Measurements from ENCODE around the gene BIN1. TPM values are rescaled to one million over a fixed set of nuclear protein-coding genes. Genes with fewer than 3 reads are reported as not detected.
A peak's percentile ranks its signal among the peaks of the same experiment; 100 is the strongest.

Gene BIN1
- total RNA-seq, 1 experiment from 2014 or later, result 114 TPM

DNA sequence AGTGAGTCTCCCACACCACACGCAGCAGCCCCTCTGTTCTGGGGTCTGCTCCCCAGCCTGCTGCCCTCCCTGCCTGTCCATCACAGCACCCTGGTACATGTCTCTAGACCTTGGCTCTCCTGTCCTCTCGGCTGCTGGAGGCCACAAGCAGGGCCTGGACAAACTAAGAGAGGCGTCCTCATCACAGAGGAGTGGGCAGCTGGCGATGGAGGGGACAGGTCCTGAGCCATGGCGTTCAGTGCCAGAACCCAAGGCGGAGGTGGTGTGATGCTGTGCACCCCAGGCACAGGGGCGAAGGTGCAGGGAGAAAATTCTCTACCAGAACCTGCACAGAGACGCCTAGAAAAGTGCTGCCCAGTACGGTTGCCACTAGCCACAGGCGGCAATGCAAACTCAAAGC lies 47.4 kb downstream of the BIN1 start:
- no peak for DNase-seq (ENCODE audit: low spot score)

DNA sequence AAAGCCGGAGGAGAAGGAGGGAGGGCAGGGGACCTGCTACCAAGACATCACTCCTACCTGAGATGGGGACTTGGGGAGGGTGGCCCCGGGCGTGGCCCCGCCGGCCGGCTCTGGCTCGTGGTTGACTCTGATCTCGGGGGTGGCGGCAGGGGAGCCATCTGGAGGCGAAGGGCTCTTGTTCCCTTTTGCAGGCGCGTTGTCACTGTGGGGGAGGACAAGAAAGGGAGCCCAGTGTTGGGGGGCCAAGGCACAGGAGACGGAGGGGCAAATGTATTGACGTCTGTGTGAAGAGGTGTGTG lies 48.1 kb downstream of the BIN1 start:
- no peak for DNase-seq (ENCODE audit: low spot score)

DNA sequence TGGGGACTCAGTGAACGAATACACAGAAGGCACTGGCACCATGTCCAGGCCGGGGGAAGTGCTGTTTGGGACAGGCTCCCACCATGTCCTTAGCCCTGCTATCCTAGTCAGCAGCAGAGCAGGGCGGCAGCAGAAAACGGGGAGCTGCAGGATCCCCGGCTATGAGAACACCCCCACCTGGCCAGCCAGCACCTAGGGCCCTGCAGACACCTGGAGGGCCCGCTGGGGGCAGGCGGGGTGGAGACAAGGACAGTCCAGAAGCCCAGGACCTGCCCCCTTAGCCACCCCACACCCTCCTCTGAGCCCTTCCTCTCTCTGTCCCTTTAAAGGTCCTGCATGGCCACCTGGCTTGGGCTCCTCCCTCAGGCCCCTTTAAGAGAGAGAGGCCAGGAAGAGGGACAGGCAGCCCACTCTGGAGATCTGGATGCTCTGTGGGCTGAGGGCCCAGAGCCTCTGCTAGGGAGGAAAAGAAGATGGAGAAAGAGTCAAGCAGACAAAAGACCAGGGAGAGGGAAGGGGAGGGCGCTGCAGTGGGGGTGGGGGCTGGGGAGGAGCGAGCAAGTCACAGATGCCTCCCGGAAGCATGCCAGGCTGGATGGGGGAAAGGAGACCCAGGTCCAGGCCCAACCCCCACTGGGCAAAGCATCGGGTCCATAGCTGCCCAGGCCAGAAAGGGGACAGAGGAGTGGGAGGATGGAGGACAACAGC lies 48.6 kb downstream of the BIN1 start:
- DNase-seq (ENCODE audit: low spot score), result no peak

DNA sequence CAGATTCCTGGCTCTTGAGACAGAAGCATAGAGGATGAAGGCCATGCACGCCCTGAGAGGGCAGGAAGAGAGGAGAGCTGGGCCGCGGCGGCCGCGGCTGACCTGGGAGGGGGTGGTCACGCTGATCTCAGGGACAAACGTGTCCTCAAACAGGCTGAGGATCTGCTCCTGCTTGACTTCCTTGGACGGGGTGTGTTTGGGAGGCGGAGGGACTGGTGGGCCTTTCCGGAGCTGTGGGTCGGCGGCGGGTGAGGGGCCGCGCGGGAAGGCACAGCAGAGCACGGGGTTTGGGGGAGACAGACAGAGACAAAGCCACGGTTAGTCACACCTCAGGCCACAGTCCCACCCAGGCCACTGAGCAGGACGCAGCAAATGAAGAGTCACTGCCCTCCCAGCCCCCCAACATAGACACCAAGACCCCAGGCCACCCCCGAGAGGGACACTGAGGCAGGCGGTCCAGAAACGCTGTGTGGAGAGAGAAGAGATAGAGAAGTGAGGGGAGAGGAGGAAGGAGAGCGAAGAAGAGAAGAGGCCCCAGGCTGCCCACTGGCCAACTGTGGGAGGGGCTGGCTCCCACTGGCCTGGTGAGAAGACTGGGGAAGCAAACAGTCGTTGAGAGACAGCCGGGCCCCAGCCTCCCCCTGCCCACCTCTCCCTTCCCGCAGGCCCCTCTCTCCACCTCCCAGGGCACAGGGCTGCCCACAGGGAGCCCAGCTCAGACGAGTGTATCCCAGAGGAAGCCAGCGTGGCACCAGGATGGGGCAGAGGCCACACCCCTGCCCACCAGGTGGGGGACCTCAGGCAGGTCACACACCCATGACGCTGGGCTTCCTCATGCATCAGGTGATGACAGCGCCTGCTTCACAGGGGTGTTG lies 49.3 kb downstream of the BIN1 start:
- no peak for DNase-seq (ENCODE audit: low spot score)

DNA sequence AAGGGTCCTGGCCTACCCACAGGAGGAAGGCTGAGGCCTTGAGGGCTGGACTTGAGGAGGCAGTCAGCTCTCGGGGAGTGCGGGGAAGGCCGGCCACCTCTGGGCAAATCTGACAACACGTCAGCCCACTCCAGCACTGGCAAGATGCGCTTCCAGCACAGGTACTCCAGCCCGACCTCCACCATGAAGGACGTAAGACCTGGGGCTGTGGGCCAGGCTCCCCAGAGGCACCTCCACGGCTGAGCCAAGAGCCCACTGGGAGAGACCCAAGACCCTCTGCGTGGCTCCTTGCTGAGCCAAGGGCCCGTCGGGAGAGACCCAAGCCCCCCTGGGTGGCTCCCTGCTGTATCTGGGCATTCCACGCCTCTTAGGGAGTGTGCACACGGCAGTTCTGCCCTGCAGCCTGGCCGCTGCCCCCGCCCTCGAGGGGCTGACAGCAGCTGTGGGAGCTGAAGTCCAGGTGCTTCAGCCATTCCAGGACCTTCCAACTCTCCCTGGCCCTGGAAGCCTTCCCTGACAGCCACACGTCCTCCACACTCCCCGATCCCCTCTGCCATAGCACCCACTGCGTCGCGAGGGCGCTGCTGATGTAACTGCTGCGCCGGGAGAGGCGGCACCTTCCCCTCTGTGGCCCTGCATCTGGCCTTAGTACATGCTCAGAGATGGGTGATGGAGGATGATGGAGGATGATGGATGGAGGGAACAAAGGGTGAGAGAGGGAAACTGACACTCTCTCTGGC lies 50.2 kb downstream of the BIN1 start:
- DNase-seq (ENCODE audit: low spot score), result no peak

DNA sequence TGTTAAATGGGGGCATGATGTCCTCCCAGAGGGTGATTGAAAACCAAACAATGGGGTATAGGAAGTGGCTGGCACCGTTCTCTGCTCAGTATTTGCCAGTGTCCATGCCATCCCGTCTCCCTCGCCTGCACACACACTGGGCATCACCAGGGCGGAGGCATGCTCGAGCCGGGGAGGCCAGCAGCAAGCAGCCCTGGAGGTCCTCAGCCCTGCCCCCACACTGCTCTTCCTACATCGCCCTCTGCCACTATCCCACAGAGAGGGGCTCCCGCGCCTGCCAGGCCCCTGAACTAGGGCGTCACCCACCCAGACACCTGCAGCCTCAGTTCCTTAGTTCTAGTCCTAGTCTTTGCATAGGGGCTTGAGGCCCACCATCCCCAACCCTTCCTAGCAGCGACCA lies 50.9 kb downstream of the BIN1 start:
- no peak for DNase-seq (ENCODE audit: low spot score)

DNA sequence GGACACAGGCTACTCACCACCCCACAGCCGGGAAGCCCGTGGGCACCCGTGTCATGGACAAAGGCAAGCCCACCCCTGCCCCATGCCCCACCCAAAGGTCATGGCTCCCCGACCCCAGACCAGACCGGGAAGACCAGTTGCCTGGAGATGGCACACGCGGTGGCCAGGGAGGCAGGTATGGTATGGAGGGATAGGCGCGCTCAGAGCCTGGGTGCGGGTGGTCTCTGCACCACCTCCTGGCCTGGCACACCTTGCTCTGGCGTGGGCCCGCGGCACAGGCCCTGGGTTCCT lies 51.2 kb downstream of the BIN1 start:
- DNase-seq (ENCODE audit: low spot score), result no peak

DNA sequence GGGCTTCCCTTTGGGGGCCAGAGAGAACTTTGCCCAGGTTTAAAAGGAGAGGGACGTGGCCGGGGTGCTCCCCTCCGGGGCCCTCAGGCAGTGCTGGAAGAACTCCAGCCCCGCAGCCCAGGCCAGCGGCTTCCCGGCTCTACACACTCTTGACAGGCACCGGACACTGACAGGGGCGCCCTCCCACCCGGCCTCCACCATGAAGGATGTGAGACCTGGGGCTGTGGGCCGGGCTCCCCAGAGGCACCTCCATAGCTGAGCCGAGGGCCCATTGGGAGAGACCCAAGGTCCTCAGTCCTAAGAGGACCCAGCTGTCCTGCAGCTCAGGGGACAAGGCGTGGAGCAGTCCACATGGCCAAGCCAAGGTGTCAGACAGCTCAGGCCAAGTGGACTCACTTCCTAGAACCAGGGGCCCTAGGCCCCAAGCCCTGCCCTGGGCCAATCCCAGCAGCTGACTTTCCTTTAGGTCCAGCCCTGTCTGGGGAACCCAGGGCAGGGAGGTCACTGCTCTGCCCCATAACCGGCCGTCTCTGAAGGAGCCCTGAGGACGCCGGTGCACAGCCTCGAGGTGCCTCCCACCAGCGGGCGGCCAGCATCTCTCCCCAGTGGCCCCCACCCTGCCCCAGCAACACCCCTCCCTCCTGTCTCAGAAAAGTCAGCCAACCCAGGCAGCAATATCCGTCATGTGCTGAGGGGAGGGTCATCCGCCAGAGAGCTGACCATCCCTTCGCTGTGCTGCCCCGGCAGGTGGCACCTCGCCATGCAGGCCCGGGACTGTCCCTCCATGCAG lies 51.8 kb downstream of the BIN1 start:
- DNase-seq (ENCODE audit: low spot score), result no peak

DNA sequence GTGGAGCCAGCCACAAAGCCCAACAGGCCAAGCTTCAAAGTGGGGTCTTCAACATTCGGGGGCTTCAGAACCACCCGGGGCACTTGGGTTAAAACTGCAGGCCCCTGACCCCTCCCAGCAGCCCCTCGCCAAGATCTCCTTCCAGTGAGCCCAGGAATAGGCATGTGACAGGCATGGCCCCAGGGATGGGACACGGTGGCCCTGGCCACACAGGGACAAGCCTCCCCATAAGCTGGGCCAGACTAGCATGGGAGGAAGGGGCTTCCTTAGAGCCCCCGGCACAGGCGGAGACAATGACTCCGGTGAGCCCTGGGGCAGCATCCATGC lies 52.4 kb downstream of the BIN1 start:
- DNase-seq (ENCODE audit: low spot score), result no peak

DNA sequence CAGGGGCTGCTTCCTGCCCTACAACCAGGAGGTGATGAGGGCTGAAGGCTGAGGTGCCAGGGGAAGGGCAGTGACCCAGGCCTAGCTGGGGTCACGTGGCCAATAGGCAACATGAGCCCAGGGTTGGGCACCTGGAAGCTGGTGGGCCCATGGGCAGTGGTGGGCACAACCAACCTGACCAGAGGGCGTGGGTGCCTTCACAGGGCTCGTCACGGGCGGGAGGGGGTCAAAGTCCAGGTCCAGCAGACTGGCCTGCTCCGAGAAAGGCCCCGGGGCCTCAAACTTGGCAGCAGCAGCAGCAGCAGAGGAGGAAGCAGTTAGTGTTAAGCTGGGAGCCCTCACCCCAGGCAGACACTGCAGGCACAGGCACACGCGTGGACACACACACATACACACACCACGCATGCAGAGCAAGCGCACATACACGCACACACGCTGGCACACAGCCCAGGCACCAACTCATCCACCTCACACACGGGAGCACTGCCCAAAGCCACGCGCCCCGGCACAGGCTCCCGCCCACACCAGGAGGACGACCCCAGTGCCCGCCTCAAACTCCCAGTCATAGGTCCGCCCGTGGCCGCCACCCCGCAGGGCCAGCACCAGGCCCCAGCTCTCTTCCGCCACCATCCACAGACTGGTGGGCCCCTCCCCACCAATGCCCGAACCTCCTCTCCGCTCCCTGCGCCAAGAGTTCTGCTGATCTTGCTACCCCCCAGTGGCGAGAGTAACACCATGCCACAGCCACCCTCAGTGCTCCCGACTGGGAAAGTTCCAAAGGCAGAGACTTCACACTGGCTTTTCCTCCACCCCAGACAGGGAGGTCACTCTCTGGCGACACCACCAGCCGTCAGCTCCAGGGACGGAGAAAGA lies 53.0 kb downstream of the BIN1 start:
- no peak for DNase-seq (ENCODE audit: low spot score)

DNA sequence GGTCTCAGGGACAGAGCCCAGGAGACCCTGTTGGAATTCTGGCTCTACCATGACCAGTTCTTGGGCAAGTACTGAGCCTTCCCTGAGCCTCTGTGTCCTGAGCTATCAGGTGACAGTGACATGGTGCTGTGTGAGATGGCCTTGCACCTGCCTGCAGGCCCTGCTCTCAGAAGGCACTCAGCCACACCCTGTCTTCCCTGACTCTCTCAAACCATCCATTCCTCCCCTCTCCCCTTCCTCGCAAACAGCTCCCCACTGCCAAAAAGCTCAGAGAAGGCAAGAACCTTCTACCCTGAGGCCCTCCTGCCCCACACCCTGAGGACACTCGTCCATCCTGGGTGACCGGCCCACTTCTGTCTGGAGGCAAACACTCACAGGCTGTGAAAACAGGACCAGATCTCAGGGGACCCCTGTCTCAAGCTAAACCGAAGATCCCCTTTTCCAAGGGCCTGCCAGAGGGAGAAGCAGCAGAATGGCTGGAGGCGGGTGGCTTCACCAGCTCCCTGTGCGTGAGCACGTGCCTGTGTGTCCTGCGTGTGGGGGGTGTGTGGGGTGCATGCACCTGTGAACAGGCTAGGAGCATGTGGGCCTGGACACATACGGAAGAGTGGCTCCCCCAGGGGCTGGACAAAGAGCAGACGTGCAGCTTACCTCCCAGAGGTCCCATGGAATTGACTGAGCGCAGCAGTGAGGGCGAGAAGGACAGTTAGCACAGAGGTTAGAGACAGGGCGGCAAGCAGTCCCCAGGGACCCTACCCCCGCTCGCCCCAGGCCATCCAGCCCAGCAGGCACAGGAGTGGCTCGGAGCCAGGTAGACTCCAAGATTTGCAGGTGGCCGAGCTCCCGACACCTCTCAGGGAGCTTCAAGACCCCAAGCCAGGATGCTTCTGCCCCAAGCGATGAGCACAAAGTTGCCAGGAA lies 53.9 kb downstream of the BIN1 start:
- DNase-seq (ENCODE audit: low spot score), result no peak

DNA sequence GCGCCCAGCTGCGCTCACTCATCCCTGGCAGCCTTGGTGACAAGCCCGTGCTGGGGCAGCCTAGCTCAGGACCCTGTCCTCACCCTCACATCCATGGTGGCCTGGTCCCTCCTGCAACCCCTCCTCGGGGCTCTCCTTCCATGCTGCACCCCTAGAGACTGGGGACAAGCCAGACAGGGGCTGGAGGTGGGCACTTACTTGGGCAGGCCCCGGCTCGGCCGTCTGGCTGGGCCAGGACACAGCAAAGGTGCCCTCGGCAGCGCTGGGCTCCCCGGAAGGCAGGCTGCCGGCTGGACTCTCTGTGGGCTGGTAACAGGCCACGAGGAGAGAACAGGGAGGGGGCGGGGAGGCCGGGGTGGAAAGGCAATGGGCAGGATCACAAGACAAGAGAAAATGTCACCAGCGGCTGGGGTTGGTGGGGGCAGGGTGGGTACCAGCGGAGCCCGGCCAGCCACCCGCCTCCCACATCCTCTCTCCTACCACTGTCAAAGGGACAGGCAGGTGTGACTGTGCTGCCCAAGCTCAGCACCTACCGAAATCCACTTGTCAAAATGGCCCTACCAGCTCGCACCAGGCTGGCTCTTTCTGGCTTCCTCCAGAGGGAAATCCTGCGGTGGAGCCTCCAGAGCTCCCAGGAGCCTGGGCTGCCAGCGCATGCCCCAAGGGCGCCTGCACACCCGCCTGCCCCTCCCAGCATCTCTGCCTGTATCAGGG lies 54.7 kb downstream of the BIN1 start:
- no peak for DNase-seq (ENCODE audit: low spot score)

DNA sequence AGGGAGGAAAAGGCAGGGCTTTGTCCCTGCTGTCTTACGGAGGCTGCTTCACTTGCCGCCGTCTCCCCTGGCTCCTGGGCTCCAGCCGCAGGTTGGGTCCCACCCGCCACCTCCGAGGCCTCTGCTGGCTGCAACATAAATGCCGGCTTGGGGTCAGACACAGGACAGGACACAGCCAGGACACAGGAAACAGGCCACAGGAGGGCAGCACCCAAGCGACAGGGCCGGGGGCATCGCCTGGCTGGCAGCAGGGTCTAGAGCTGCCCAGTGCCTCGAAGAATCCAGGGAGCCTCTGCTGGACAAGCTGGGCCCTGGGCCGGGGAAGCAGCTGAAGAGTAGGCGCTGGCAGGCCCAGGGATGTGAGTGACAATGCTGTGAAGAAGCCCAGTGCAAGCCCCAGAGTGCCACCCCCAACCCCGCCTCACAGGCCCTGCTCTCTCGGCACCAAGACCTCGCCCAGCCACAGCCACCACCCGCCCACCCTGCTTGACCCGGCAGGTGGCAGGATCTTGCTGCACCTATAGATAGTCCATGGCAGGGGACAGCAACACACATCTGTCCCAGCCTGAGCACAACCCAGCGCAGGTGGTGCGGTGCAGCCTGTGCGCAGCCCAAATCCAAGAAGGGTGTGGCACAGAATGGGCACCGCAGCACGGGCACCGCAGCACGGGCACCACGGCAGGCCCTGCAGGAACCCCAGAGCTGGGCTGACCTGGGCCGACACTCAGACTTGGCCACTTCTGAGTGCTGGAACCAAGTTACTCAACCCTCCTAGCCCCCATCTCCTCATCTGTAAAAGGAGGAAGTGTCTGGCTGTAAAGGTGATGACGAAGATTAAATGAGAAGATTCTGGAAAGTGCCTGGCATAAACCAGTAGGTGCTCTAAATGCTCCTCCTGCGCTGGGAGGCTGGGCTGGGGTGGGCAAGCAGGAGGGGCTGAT lies 55.6 kb downstream of the BIN1 start:
- DNase-seq (ENCODE audit: low spot score), result no peak

DNA sequence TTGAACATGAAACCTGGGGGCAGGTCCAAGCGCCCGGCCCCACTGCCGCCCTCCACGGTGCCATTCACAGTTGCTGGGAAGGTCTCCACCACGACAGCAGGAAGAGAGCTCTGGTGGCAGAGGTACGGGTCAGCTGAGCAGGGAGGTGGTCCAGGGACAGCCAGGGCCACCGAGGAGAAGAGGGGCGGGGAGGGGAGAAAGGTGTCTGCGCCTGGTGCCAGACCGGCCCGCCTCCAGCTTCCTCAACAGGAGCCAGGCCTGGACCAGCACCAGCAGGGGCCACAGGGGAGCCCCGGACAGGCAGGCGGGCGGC lies 56.2 kb downstream of the BIN1 start:
- no peak for DNase-seq (ENCODE audit: low spot score)

DNA sequence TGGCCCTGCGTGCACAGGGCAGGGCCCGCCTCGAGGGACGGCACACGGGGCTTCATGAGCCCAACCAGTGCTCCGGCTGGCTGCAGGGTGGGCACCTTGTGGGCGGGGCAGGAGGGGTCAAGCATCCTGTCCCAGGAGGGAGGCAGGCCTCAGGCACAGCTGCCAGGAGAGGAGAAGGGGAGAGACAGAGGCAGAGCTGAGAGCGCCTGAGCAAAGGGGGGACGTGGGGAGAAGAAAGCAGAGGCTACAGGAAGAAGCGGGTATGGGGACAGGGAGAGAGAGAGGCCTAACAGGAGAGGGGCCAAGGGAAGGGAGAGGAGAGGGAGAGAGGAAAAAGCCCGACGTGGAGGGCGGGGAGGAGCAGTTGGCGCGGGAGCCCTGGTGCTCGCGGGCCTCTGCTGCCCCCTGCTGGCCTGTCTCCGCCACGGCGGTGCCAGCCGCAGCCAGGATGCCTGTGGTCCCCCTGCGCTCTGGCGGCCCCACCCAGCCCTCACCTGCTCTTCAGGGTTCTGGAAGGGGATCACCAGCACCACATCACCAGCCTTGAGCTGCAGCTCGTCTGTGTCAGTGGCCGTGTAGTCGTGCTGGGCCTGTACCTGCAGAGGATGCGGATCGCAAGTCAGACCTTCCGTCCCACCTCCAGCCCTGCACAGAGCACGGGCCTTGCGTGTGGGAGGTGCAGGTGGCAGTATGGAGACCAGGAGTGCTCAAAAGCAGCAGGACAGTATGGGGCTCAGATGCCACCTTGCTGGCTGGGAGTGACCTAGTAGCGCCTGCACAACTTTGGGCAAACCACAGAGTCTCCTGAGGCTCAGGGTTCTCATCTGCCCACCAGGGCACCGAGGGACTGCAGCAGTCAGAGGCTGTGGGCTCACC lies 56.8 kb downstream of the BIN1 start:
- DNase-seq (ENCODE audit: low spot score), result peak; percentile 25

DNA sequence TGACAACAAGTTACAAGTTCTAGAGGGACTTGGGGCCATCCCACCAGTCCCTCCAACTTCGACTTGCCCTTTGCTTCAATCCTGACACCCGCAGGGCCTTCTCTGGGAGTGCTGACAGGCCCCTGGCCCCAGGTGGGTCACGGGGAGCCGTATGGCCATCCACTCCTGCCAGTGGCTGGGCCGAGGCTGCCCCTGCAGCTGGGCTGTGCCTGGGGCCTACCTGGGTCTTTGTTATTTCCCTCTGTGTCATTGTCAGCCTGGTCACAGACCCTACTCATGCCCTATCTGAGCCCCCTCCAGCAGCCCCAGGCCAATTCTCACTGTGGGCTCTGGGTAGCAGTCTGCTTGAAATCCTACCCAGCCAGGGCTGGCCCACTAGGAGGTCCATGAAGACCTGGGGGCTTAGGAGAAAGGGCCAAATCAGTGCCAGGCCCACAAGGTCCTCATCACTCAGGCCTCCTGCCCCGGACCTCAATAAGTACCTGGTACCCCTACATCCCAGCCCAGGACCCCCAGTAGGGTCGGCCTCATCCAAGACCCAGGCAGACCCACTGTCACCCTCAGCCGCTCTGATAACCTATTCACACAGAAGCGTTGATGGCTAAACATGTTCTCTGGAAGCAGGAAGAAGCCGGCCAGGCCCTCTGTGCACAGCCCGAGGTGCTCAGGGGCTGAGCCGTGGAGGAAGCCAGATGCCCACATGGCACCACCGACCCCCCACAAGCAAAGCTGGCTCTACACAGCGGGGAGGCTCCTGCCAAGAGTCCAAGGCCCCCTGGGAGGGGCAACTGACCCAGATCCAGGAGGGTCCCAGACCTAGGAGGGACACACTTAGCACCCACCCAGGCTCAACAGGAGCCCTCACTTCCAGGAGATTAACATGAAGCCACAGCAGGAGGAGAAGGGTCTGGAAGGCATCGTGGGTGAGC lies 57.7 kb downstream of the BIN1 start:
- no peak for DNase-seq (ENCODE audit: low spot score)

DNA sequence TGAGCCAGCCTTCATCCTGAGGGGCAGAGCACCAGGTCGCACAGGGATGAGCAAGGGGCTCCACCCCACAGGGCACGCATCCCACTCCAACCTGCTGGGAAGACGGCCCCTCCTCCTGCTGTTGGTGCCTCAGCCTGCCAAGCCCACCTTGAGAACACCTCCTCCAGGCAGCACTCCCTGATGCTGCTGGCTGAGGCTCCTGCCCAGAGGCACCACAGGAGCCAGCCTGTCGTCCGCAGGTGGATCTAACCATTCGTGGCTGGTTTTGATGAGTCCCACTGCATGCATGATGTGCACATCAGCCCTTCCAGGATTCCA lies 58.4 kb downstream of the BIN1 start:
- DNase-seq (ENCODE audit: low spot score), result no peak

Measured in A172 (cell line).